ENCODE results near the gene CRACDL. TPM values are rescaled to one million over a fixed set of nuclear protein-coding genes. Genes with fewer than 3 reads are reported as not detected.

Gene CRACDL
- total RNA-seq, 2 experiments from 2014 or later = 0.04 to 0.15 TPM

DNA sequence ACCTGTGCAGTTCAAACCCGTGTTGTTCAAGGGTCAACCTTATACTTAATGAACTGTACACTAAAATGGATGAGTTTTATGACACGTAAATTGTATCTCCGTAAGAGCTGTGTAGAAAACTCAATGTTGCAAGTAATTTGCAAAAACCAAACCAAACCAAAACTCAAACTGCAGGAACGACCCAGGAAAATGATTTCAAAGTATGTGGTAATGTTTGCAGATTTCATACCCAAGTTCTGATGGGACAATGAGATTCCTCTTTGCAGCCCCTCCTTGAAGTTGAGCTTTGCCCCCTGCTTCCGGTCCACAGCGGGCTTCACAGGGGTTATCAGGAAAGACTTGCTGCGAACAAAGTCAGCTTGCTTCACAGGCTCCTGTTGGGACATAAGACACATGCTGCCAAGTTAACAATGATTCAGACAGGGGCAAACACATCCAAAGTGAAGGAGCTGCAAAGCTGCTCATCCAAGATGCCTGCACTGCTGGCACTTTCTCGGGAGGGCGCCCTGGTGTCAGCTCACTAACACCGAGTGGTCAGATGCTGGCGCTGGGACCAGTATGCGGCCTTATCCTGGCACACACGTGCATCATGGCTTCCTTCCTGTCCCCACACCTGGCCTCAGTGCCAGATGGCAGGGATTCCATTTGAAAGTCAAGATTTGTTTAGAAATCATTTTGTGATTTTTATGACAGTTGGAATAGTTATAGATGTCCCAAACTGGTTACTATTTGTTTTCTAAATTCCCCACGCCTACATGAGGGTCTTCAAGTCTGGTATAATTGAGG, 139.9 kb downstream of the CRACDL start:
- POLR2A ChIA-PET = no interaction called here
- CTCF ChIA-PET = no interaction called here

DNA sequence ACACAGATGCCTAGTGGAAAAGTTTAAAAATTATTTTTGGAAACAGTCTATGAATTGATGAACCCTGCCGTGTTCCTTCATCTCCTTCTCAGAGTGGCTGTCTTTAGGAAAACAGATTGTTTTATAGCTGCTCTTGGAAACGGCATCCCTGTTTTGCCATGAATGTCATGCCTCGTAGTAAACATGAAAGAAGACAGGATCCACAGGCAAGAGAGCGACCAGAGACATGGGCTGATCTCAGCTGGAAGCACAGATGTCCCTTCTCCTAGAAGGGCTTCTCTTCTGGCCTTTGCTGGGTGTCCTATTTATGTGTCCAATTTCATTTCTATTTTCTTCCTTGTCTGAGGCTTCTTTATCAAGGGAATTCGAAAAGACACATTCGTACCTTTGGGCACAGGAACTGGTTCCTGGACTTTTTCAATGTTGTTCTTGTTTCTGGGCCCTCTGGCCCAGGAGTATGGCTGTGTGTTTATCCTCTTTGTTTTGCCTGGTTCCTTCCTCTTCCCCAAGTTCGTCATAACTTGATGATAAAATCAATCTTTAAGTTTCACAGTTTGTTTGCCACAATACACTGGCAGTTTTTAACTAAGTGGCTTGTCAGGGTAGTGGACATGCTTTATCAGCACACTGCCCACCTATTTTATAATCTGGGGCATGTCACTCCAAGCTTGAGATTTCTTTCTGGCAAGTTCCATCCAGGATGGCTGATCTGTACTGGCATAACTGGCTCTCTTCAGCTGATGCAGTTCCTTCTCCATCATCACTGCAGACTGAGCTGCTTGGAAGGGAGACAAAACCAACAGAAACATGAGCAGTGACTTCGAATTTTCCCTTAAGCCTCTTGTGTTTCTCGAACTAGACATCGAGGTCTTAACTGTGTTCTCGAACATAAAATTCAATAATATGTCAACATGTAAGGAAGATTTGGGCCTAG, 141.9 kb downstream of the CRACDL start:
- ChIA-PET POLR2A (no interaction called here), CTCF (no interaction called here)

DNA sequence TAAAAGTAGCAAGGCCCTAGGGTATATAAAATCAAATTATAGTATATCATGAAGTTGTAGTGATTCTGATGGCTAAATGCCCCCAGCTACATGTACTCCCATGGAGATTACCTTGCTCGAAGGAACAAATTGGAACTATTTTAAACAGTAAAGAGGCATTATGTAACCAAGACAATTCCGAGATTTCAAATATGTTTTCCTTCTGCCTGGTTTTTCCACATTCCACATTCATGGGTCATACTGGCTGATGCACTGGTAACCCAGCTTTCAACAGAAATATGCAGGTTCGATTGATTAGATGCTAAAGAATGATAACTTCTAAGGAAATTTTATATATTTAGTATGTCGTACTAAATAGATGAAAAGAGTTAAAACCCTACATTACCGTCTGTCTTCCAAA, 142.8 kb downstream of the CRACDL start:
- ChIA-PET CTCF (no interaction called here), POLR2A (no interaction called here)

DNA sequence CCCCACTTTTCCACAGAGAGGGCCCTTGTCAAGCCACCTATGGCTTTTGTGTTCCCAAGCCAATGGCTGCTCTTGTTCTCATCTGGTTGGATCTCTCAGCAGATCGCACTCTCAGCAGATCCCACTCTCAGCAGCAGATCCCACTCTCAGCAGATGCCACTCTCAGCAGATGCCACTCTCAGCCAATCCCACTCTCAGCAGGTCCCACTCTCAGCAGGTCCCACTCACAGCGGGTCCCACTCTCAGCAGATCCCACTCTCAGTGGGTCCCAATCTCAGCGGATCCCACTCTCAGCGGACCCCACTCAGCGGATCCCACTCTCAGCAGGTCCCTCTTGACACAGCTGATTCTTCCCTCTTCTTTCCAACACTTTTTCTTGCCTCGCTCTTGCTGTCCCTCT, 145.8 kb downstream of the CRACDL start:
- ChIA-PET POLR2A (no interaction called here), CTCF (interaction anchor here (1.3 kb wide), 1 partner anchor 141 kb away, joined by 3 read pairs; no protein-coding TSS in a partner anchor)

DNA sequence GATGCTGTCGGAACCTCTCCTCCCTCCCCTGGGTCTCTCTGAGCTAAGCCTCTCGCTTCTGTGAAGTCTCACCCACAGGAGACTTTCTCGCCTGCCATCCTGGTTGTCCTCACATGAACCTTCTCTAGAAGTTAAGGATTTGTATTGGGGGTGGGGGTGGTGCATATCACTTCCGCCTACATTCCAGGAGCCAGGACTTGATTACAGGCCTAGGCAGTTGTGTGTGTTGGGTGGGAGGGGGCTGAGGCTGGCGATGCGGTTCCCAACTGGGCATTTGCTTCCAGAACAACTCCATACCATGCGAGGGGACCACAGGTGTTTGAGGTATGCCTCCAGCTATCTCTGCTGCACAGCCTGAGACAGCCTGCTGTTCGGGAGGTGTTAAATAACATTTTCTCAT, 148.3 kb downstream of the CRACDL start:
- CTCF ChIA-PET = interaction anchor here (1.8 kb wide), 1 partner anchor 138 kb away, joined by 3 read pairs; no protein-coding TSS in a partner anchor
- POLR2A ChIA-PET = no interaction called here

DNA sequence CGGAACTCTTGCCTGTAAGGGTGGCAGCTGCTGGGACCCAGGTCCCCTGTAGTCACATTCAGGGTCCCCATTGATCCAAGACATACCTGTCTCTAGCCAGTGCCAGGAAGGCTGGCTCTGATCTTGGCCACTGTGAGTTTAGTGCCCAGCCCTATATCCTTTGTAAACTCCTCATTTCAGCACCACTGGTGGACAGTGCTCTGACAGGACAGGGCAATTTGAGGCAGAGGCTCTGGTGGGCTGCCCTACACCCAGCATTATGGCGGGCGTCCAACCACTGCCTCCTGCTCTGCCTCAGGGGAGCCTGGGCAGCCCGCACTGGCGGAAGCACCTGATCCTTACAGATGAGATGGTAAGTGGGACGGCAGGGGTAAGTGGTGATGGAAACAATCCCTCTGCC, 149.8 kb downstream of the CRACDL start:
- CTCF ChIA-PET = interaction anchor here (0.6 kb wide), 1 partner anchor 9 kb away, joined by 3 read pairs; no protein-coding TSS in a partner anchor

DNA sequence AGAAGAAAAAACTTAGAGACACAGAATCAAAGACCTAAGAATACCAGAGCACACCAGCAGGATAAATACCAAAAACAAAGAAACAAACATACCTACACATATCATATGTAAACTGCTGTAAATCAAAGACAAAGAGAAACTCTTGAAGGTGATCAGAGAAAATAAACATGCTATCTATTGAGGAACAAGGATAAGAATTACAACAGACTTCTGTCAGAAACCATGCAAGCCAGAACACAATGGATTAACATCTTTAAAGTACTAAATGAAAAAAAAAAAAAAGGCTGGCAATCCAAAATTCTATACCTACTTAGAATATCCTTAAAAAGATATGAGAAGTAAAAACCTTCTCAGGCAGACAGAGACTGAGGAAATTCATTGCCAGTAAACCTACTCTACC, 153.5 kb downstream of the CRACDL start:
- ChIA-PET CTCF (no interaction called here), POLR2A (no interaction called here)

More for the DNA sequence above, 149.8 kb downstream of the CRACDL start:
- POLR2A ChIA-PET = no interaction called here

DNA sequence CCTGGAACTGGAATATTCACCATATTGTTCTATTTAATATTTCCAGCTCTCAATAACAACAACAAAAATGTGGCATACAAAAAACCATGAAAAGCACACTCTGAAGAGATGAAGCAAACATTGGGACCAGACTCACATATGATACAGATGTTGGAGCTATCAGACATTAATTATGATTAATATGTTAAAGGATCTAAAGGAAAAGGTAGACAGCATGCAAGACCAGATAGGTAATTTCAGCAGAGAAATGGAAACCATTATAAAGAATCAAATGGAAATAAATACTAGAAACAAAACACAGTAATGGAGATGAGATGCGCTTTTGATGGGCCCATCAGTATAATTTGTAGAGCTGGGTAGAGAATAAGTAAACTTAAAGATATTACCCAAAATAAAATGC, 154.2 kb downstream of the CRACDL start:
- ChIA-PET CTCF (no interaction called here), POLR2A (no interaction called here)

DNA sequence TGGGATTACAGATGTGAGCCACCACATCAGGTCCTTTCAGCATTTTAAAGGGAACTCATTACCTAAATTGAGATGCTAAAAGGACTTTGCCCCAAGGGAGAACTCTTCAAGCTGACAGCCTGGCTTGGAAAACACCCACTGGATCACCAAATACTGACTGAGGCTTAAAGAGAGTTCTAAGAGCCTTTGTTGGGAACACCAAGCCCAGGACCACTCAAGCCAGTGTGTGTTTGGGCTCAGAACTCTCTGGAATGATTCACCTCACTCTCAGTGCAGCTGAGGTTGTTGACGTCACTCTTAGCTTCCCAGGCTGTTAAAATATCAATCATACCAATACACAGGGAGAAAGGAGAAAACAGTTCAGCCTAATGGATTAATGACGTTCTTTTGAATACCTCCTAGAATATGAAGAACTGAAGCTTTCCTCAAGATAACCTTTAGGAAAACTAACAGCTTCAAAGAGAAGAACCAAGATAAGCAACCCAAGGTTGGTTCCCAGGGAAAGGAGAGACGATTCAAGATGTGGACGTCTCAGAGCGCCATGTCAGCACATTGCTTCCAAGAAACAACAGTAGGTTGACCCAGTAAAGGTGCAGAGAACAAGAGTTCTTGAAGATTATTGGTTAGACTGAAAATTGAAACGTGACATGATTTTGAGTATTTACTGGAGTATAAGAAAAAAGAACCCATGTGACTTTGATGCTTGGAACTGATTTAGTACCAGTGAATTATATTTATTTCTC, 157.1 kb downstream of the CRACDL start:
- CTCF ChIA-PET = no interaction called here
- POLR2A ChIA-PET = no interaction called here

DNA sequence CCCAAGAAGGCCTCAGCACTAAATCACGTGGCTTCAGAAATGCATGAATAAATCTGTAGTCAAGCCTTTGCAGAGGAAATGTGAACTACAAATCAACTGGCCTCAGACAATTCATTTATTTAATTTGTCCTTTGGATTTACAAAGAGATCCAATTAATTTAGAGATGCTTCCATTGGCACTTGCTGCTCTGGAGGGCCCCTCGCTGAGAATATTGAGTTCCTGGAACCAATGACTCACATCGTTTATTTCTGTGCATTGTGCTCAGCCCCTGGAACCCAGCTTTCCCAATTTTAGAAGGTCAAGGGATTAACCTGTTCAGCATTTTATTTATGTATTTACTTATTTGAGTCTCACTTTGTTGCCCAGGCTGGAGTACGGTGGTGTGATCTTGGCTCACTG, 157.9 kb downstream of the CRACDL start:
- CTCF ChIA-PET = no interaction called here
- POLR2A ChIA-PET = no interaction called here

DNA sequence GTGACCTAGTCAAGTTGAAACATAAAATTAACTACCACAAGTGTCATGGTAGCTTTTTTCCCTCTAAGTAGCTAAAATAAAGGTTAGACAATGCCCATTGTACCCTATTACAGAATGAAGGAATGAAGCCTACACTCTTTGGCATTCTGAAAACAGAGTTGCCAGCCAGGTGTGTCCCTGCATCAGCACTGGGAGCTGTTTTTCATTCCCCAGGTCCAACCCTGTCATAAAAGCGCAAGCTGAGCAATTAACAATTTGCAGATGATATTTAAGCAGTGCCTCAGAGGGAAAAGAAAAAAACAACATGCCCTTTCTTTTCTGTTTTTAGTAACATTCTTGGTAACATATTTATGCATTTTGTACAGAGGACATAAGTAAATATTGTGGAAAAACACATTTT, 158.3 kb downstream of the CRACDL start:
- ChIA-PET CTCF (no interaction called here), POLR2A (no interaction called here)

DNA sequence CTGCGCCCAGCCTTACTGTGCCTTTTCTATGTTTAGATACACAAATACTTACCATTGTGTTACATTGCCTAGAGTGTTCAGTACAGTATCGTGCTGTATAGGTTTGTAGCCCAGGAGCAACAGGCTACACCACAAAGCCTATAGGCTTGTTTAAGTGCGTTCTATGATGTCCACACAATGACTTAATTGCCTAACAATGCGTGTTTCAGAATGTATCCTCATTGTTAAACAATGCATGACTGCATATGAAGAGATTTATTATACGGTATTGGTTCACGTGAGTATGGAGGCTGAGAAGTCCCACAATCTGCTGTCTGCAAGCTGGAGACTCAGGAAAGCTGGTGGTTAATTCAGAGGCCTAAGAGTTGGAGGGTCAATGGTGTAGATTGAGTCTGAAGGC, 158.9 kb downstream of the CRACDL start:
- ChIA-PET POLR2A (no interaction called here), CTCF (interaction anchor here (0.7 kb wide), 1 partner anchor 9 kb away, joined by 3 read pairs; no protein-coding TSS in a partner anchor)

DNA sequence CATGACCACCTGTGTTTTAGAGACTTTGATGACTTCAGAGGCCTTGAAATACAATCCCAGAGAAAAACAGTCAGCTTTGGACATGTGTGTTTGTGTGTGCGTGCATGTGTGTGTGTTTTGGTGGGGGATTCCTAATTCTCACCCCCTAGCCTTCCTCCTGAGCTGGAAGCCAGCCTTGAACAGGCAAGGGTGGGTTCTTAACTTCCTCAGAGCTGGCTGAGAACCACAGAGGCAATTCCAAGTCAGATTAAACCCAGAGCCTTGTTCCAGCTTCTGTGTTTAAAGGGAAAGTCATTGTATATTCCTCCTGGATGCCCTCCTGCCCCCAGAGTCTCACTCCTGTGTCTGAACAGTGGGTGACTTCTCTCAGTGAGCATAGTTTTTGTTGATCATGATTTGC, 159.9 kb downstream of the CRACDL start:
- ChIA-PET CTCF (interaction anchor here (1.0 kb wide), 1 partner anchor 46 kb away, joined by 3 read pairs; no protein-coding TSS in a partner anchor), POLR2A (no interaction called here)

DNA sequence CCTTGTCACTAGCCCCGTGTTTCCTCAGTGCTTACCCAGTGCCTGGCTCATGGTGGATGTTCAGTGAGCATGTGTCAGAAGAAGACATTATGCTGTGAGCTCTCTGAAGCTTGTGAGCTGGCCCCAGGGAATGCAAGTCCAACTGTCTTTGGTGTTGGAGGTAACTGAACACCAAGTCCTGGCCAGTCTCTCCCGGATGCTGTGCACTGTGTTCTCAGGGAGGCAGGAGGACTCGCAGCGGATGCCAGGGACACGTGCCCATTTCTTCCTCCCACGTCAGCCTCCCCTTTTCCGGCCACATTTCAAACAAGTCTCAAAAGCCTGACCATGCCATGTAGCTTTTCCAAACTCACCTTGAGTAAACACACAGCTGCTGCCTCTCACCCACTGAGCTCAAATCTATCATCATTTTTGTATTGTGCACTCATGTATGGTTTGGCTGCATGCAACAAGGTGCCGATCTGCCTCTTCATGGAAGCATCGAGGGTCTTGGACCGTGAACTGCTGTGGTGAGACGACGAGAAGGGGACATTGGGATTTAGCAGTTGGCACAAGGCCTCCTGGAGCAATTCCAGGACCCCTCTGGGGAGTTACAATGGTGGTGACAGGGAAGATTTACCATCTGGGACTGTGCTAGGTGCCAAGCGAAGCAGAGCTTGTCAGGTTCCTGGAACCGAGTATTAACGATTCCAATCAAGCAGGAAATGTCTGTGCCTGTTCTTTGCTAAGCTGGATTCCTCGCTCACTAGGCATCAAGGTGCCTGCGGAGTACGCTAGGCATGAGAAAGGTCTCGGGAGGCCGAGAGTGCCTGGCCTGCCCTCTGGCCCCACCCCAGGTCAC, 160.7 kb downstream of the CRACDL start:
- ChIA-PET POLR2A (no interaction called here), CTCF (no interaction called here)

DNA sequence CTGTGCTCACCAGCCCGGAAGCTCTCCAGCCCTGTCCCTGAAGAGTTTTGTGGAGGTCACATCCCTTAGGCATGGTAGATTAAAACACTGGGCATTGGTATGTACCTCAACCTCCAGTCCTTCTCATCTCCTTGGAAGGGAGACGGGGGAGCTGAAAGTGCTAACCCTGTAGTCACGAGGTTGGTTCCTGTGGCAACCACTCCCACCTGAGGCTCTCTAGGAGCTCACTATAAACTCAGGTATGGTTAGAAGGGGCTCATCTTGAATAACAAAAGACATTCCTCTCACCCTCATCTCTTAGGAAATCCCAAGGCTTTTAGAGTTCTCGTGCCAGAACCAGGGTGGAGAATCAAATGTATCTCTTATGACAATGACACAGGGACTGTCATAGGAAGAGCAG, 162.1 kb downstream of the CRACDL start:
- POLR2A ChIA-PET = interaction anchor here (0.6 kb wide), 1 partner anchor 29 kb away, joined by 3 read pairs; no protein-coding TSS in a partner anchor
- CTCF ChIA-PET = no interaction called here

DNA sequence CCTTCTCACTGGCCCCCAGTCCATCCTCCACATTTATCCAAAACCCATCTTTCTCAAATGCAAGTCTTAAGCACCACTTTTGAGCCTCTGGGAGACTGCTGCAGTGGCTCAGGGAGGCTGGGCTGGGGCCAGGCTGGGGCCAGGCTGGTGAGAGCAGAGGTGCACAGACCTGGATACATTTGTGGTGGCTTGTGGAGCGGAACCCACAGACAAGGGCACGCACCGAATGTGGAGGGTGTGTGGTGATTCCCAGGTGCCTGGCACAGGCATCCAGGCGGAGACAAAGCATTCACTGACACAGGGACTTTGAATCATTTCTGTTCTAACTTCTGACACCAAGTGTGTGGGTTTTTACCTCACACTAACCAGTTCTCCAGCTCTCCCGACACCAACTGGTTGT, 162.9 kb downstream of the CRACDL start:
- ChIA-PET POLR2A (no interaction called here), CTCF (no interaction called here)

DNA sequence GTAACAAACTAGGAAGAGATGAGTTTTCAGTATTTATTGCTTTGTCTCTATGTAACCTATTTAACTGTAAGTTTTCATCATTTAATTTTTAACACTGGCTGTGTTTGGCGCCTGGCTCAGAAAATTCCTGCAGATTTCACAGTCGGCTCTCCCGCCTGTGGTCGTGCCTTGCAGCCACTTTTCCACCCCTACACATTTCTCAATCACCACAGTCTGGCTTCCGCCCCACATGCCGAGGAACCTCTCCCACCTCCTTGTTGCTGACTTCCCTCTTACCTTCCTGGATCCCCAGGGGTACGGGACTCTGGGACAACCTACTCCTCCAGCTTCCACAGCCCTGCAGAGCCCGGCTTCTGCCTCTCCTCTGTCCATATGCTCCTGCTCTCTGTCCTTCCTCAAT, 163.5 kb downstream of the CRACDL start:
- CTCF ChIA-PET = no interaction called here
- POLR2A ChIA-PET = interaction anchor here (1.2 kb wide), 2 partner anchors 12 to 14 kb away, joined by 5 to 6 read pairs; no protein-coding TSS in a partner anchor

DNA sequence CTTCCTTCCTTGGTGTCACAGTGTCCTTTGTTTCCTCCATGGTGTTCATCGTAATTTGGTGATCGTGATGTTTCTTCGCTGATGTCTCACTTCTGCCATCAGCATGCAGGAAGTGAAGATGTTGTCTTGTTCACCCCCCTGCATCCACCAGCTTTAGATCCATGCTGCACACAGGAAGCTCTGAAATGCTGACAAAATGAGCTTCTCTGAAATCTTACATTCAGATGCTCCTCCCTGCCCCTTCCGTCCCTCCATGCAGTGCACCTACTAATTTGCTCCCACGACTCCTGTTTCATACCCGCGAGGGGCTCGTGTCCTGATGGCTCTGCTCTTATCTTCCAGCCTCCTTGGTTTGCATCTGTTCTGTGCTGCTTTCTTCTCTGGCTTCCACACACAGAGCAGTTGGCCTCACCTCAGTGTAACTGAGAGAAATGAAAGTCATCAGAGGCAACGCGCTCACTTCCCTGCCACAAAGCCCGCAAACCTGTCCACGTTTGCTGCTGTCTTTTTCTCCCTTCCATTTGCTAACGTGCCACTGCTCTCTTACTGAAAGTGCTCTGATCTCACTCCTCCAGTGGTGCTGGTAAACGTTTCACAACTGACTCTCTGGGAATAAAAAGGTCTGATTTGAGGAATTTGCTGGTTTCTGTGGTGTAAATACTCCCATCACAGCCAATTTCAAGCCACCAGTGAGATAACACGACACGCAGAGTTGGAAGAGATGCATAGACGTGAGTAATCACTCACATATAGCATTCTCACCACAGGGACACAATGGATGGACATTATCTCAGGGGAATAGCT, 164.1 kb downstream of the CRACDL start:
- ChIA-PET POLR2A (interaction anchor here (0.9 to 2.1 kb wide), 6 partner anchors 11 to 52 kb away, joined by 3 to 17 read pairs (median 4); partner anchors contain the start of gene MGAT4A), CTCF (interaction anchor here (0.7 to 3.4 kb wide), 8 partner anchors 27 to 140 kb away, joined by 3 to 16 read pairs (median 3); no protein-coding TSS in a partner anchor)
